ENCODE data around the gene KLHL22.

- TF ChIP-seq MXI1 (IDR thresholded peaks at IDR 0.05; ENCODE audit: borderline replicate concordance, low read depth, low read length) (no peak), CTCF (conservative IDR thresholded peaks at IDR 0.05; ENCODE audit: low read depth, low read length) (no peak), MAFK (IDR thresholded peaks at IDR 0.05; ENCODE audit: low read depth, low read length) (no peak), RCOR1 (IDR thresholded peaks at IDR 0.05; ENCODE audit: insufficient replicate concordance, low read length) (no peak), POLR2A (IDR thresholded peaks at IDR 0.05; ENCODE audit: low read depth, low read length) (no peak), RAD21 (IDR thresholded peaks at IDR 0.05; ENCODE audit: low read length) (no peak), RFX5 (IDR thresholded peaks at IDR 0.05; ENCODE audit: low read depth, low read length) (no peak)
These were observed 71.6 kb downstream of the KLHL22 start for GRCh38 chr22:20423906-20424551.

Data from IMR-90 (cell line).